ENCODE results near the gene P2RY8.
"Not testable (repeated sequence)": the region's sequence is repeated elsewhere in the genome, so short reads cannot be mapped to it uniquely, and the experiment has no call there.

Gene P2RY8, protein sequence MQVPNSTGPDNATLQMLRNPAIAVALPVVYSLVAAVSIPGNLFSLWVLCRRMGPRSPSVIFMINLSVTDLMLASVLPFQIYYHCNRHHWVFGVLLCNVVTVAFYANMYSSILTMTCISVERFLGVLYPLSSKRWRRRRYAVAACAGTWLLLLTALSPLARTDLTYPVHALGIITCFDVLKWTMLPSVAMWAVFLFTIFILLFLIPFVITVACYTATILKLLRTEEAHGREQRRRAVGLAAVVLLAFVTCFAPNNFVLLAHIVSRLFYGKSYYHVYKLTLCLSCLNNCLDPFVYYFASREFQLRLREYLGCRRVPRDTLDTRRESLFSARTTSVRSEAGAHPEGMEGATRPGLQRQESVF

DNA sequence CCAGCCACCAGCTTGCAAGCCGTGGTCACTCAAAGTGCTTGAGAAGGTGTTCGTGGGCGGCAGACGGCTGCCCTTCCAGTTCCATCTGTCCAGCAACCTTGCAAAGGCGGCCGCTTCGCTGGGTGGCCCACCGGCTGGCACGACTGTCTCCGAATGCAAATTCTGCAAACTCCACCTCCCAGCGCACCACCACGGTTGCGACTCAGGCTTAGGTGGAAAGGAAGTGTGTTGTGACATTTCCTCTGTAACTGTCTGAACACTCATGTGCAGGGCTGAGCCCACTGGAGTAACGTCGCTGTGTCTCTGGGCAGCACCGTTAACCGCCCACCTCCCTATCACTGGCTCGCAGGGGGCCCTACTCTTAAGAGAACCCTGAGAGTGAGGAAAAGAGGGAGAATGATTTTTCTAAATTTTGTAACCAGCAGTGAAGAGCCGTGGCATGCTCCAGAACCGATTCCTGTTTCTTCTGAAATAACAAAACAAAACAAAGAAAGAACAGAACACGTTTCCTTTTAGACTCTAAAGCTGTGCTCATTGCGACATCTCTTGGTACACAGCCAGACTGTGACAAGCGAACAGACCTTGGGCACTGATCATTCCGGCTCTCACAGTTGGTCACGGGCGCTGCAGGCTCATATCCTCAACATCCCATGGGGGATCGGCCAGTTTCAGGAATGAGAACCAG is at the start of gene P2RY8:
Gene P2RY8 (minus strand): TSS at position 155 of the 685 bp plus-strand sequence. CDS start 70,627 bp downstream, outside the sequence.
- peak; percentile 62 for DNase-seq (ENCODE audit: low read depth)

DNA sequence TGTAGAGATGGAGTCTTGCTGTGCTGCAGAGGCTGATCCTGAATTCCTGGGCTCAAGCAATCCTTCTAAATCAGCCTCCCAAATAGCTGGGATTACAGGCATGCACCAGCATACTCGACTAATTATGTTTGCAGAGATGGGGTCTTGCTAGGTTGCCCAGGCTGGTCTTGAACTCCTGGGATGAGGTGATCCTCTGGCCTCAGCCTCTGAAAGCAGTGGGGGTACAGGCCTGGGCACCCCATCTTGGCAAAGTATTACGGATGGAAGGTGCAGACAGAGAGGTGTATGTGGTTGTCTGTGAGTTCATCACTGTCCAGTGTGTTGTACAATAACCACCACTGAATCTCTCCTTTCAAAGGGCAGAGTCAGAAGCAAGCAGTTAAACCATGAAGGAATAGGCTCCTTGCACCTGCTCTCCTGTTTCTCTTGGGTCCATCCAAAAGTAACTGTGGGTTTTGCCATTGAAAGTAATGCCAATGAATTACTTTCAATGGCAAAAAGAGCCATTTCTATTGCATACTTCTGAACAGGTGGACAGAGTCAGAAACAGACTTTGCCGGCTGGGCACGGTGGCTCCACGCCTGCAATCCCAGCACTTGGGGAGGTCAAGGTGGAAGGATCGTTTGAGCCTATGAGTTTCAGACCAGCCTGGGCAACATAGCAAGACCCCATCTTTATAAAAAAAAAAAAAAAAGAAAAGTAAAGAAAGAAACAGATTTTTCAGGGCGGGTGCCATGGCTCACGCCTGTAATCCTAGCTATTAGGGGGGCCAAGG is 47.4 kb upstream of the P2RY8 start:
- DNase-seq (ENCODE audit: low read depth), result no peak

DNA sequence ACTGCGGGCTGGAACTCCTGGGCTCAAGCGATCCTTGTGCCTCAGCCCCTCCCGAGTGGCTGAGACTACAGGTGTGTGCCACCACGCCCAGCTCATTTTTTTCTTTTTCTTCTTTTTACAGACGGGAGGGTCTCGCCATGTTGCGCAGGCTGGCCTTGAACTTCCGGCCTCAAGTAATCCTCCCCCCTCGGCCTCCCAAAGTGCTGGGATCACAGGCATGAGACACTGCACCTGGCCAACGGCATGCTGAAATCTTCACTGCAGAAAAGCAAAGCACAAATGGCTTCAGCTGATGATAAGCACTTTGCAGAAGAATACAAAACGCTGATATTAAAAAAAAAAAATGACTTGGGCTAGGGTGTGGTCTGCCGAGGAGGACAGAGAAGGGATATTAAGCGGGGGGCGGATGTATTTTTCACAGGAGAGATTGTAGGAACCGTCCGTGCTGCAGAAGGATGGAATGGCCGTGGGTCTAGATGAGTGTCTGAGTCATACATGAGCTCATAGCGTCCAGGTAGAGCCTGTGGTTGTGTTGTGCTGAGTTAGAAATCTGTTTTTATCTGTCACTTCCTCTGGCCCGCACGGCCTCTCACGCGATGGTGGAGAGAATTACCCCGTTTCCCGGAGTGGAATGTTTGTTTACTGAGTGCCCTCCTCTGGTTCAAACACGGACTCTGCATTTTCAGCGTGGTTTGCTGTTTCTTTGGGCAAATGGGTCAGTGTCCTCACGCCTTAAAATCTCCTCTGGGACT is 45.9 kb upstream of the P2RY8 start:
- peak; percentile 45 for DNase-seq (ENCODE audit: low read depth)

DNA sequence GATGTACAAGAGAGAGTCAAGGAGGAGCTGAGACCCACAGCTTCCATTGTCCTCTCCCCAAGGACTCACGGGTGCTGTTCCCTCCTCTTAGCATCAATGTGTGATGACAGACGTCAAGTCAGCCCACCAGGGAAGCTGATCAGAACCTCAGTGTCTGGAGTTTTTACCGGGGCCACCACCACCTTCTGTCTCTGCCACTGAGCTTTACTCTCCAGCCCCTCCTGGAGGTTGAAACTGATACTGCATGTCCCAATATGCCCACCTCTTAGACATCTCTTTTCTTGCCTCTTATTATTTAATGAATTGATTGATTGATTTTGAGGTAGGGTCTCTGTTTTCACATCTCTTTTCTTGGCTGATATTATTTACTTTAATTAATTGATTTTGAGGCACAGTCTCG is 44.1 kb upstream of the P2RY8 start:
- DNase-seq (ENCODE audit: low read depth), result peak; percentile 39

DNA sequence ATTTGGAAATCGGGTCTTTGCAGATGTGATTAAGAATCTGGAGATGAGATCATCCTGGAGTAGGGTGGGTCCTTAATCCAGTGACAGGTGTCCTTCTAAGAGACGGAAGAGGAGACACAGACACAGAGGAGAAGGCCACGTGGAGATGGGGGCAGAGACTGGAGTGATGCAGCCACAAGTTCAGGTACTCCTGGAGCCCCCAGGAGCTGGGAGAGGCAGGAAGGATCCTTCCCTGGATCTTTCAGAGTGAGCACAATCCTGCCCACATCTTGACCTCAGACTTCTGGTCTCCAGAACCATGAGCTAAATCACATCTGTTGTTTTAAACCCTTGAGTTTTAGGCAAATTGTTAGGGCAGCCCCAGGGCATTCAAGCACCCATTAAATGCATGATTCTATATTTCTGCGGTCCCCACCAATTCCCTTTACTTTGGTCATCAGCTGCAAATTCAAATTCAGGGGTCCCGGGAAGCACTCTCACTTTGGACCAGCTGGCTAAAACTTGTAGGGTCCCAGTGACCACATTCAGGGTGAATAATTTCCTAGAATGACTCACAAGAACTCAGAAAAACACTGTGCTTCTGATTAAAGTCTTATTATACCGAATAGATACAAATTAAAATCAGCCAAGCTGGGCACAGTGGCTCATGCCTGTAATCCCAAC is 41.7 kb upstream of the P2RY8 start:
- DNase-seq (ENCODE audit: low read depth), result no peak

DNA sequence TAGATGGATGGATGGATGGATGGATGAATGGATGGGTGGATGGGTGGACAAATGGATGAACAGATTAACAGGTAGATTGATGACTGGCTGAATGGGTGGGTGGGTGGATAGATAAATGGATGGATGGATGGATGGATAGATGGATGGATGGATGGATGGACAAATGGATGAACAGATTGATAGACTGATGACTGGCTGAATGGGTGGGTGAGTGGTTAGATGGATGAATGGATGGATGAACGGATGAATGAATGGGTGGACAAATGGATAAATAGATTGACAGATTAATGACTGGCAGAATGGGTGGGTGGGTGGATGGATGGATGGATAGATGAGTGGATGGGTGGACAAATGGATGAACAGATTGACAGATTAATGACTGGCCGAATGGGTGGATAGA is 40.9 kb upstream of the P2RY8 start:
- DNase-seq (ENCODE audit: low read depth), result no peak

DNA sequence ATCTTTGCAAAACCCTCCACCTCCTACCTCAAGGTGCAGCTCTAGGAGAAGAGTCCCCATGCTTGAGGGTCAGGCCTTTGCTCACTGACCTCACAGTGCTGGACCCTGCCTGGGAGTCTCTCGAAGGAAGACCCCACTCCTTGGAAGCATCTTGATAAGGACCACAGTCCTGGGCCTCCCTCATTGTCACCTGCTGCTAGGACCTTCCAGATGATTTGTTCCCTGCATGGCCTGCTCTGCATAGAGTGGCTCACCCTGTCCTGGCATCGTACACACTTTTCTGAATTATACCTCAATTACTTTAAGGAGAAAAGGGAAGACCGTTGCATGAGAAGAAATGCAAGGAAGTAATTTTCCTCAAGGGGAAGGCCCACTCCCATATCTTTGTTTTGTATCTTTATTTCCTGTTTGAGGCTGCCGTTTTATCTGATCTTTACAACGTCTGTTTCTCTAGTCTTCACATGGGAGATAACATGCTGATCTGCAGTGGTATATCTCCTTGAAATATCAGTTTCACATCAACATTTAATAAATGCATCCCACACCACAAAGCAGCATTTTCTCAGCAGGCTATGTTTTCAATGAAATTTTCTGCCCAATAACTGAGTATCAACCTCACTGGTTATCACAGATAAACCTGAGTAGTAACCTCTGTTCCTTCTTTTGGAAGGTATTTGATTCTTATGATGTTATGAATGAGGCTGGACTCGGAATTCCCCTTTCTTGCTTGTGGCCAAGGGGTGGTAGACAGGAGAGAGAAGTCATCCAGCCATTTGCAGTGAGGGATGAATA is 39.4 kb upstream of the P2RY8 start:
- no peak for DNase-seq (ENCODE audit: low read depth)

DNA sequence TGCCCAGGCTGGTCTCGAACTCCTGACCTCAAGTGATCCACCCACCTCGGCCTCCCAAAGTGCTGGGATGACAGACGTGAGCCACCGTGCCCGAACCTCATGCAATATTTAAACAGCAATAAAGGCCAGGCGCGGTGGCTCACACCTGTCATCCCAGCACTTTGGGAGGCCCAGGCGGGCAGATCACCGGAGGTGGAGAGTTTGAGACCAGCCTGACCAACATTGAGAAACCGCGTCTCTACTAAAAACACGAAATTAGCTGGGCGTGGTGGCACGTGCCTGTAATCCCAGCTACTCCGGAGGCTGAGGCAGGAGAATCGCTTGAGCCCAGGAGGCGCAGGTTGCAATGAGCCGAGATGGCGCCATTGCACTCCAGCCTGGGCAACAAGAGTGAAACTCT is 37.2 kb upstream of the P2RY8 start:
- DNase-seq (ENCODE audit: low read depth), result not testable (repeated sequence)

DNA sequence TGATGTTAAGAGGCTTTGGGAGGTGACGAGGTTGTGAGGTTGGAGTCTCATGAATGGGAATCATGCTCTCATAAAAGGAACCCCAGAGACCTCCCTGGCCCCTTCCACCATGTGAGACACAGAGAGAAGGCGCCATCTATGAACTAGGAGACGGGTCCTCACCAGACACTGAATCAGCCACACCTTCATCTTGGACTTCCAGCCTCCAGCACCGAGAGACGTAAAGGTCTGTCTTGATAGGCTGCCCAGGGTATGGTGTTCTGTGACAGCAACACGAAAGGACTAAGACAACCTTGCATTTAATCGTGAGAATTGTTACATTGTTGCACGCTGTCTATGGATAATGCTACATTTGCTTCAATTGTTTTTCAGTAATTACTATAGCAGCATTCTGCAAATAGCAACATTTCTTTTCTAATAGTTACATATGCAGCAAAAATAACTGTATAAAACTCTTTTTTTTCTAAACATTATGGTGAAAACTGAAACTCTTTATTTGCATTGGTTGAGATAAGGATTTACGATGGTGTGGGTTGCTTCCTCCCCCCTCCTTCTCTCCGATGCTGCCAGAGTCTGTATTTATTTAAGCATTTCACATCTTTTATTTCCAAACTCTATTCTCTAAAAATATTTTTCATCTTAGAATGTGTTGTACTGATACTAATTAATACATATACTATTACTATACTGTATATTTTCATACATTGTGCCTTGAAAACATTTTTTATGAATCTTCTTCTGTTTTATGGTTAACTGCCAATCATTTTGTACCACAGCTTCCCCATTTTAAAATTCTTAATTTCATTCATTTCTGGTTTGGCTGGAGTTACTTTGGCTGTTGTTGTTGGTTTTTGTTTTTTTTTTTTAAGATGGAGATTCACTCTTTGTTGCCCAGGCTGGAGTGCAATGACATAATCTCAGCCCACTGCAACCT is 28.0 kb upstream of the P2RY8 start:
- DNase-seq (ENCODE audit: low read depth), result no peak

DNA sequence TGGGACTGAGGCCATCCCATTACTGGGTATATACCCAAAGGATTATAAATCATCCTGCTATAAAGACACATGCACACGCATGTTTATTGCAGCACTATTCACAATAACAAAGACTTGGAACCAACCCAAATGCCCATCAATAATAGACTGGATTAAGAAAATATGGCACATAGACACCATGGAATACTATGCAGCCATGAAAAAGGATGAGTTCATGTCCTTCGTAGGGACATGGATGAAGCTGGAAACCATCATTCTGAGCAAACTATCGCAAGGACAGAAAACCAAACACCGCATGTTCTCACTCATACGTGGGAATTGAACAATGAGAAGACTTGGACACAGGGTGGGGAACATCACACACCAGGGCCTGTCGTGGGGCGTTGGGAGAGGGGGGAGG is 27.1 kb upstream of the P2RY8 start:
- not testable (repeated sequence) for DNase-seq (ENCODE audit: low read depth)

DNA sequence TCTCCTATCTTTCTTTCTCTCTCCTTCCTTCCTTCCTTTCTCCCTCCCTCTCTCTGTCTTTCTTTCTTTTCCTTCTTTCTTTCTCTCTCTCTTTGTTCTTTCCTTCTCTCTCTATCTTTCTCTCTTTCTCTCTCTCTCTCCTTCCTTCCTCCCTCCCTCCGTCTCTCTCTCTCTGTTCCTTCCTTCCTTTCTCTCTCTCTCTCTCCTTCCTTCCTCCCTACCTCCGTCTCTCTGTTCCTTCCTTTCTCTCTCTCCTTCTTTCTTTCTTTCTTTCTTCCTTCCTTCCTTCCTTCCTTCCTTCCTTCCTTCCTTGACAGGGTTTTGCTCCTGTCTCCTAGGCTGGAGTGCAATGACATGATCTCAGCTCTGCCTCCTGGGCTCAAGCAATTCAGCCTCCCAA is 24.2 kb upstream of the P2RY8 start:
- no peak for DNase-seq (ENCODE audit: low read depth)

DNA sequence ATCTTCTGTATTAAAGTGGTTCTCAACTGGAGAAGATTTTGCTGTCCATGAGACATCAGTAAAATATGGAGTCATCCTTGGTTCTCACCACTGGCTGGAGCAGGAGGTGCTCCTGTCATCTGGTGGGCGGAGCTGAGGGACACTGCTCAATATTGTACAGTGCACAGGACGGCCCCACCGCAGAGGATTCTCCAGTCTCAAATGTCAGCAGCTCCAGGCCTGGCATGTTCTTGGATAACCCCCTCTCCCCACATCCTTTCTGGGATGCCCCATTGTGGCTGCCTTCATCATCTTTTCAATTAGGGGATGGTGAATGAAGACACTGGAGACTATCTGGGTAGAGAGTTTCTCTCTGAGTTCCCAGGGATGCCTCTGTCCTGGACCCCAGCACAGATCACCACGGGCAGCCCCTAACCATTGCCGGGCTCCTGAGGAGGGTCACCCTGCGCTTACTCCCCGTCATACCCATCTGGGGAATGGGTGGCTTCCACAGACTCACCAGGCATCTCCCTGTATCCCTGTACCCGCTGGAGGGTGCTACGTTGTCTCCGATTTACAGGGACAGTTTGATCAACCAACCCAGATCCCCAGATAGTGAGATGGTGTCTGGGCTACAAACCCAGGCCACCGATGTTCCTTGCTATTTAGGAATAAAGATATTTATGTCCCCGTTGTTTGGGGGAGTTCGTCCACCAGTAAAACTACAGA is 21.9 kb upstream of the P2RY8 start:
- DNase-seq (ENCODE audit: low read depth), result no peak

DNA sequence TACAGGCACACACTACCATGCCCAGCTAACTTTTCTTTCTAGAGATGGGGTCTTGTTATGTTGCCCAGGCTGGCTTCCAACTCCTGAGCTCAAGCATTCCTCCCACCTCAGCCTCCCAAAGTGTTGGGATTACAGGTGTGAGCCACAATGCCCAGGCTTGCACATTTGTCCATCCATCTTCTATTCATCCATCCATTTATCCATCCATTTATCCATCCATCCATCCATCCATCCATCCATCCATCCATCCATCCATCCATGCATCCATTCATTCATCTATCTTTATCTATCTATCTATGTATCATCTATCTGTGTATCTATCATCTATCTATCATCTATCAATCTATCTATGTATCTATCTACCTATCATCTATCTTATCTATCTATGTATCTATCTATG is 20.5 kb upstream of the P2RY8 start:
- DNase-seq (ENCODE audit: low read depth), result not testable (repeated sequence)

DNA sequence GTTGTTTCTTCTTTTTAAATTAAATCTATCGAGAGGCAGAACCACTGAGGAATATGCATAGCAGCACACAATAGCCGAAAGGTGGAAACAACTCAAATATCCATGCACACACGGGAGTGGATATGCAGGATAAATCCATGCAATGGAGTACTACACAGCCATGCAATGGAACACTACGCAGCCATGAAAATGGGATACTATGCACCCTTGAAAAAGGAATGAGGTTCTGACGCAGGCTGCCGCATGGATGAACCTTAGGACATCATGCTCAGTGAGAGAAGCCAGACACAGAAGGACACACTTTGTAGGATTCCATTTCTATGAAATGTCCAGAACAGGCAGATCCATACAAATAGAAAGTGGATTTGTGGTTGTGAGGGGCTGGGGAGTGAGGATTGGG is 18.4 kb upstream of the P2RY8 start:
- no peak for DNase-seq (ENCODE audit: low read depth)

DNA sequence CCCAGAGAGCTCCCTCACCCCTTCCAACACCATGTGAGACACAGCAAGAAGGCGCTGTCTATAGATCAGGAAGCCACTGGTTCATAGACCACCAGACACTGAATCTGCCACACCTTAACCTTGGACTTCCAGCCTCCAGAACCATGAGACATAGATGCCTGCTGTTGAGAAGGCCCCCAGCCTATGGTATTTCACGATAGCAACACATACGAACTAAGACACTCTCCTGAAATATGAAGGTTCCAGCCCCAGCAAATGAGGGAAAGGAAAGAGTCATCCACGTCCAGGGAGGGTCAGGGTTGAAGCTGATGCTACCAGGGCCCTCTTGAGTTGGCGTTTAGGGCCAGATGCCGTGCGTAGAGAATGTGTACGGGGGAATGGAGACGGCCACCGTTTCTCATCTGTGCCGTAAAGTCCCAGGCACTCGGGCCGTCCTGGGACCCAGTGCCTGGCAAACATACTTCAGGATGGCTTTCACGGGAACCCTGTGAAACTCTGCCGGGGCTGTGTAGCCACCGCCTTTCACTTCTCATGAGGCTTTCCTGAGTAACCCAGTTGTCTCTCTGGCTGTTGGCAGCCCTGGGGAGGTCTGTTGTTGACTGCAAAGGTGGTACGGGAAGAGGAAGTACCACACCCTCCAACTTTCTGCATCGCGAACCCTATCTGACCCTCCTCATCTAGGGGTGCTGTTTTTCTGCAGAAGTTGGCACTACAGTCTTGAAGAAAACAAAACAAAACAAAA is 17.7 kb upstream of the P2RY8 start:
- DNase-seq (ENCODE audit: low read depth), result no peak

DNA sequence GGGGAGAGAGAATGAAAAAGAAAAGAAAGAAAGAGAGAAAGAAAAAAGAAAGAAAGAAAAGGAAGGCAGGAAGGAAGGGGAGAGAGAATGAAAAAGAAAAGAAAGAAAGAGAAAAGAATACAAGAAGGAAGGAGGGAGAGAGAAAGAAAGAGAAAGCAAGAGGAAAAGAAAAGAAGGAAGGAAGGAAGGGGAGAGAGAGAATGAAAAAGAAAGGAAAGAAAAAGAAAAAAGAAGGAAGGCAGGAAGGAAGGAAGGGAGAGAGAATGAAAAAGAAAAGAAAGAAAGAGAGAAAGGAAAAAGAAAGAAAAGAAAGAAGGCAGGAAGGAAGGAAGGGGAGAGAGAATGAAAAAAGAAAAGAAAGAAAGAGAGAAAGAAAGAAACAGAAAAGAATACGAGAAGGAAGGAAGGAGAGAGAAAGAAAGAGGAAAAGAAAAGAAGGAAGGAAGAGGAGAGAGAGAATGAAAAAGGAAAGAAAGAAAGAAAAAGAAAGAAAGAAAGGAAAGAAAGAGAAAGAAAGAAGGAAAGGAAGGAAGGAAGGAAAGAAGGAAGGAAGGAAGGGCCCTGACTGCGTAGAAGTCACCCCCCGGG is 15.1 kb upstream of the P2RY8 start:
- DNase-seq (ENCODE audit: low read depth), result no peak

DNA sequence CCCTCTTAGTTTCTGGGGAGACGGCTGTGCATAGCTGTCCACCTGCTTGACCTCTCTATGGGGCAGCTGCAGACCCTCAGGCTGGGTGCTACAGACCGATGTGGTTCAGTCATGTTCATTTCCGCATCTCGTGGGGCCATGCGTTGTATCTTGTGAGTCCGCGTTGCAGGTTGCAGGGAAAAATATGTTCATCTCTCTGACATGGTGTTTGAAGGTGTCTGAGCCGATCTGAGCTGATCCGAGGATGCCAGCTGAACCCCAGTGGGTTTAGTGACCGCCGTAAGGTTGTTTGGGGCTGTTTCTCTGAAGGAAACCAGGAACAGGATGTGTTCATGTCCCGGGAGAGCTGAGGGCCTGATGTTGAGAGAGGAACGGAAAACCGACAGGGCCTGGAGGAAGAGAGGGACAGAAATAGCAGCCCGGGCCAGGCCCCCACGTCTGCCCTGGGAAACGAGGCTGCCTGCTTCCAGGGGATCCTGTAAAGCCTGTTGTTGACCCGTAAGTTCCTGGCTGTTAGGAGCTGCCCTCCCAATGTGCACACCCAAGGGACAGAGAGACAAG is 9.8 kb upstream of the P2RY8 start:
- no peak for DNase-seq (ENCODE audit: low read depth)

All from T-helper 22 cell (primary cell).